ENCODE results near the gene G6PC1.
"Not testable (repeated sequence)": the region's sequence is repeated elsewhere in the genome, so short reads cannot be mapped to it uniquely, and the experiment has no call there.

G6PC1 gene

GRCh38 chr17:42904110-42904469, 3.5 kb downstream of the G6PC1 start:
- DNase-seq = no peak
- Histone ChIP-seq H3K36me3 (no peaks in the 10 kb centered on the region), H3K4me3 (ENCODE audit: low read depth, low read length) (no peak overlapping the region), H3K27me3 (peaks cover 50% of the 10 kb centered on the region), H3K4me1 (no peaks in the 10 kb centered on the region), H3K9me3 (no peaks in the 10 kb centered on the region; the same call in 1 of the 2 replicates)
- TF ChIP-seq CTCF (IDR thresholded peaks at IDR 0.05; ENCODE audit: low read depth, low read length) = no peak

GRCh38 chr17:42906772-42907446, 6.3 kb downstream of the G6PC1 start:
- H3K27me3 ChIP-seq = peaks cover 58% of the 10 kb centered on the region
- no peaks in the 10 kb centered on the region for H3K36me3 ChIP-seq
- no peak overlapping the region for H3K4me3 ChIP-seq (ENCODE audit: low read depth, low read length)
- DNase-seq = no peak
- H3K4me1 ChIP-seq = no peaks in the 10 kb centered on the region
- no peak for TF ChIP-seq CTCF (IDR thresholded peaks at IDR 0.05; ENCODE audit: low read depth, low read length)
- H3K9me3 ChIP-seq = no peaks in the 10 kb centered on the region

- Histone ChIP-seq H3K4me1 (no peaks in the 10 kb centered on the region), H3K4me3 (ENCODE audit: low read depth, low read length) (no peak overlapping the region), H3K36me3 (no peaks in the 10 kb centered on the region), H3K27me3 (peaks cover 68% of the 10 kb centered on the region), H3K9me3 (no peaks in the 10 kb centered on the region)
- no peak for TF ChIP-seq CTCF (IDR thresholded peaks at IDR 0.05; ENCODE audit: low read depth, low read length)
- no peak for DNase-seq
Measured at GRCh38 chr17:42908872-42909700, 8.5 kb downstream of the G6PC1 start.

- H3K4me3 ChIP-seq (ENCODE audit: low read depth, low read length) = no peak overlapping the region
- H3K27me3 ChIP-seq = peaks cover 55% of the 10 kb centered on the region
- TF ChIP-seq CTCF (IDR thresholded peaks at IDR 0.05; ENCODE audit: low read depth, low read length) = no peak
- no peak for DNase-seq
- H3K9me3 ChIP-seq = no peaks in the 10 kb centered on the region
- no peaks in the 10 kb centered on the region for H3K36me3 ChIP-seq
- H3K4me1 ChIP-seq = no peaks in the 10 kb centered on the region
Measured at GRCh38 chr17:42913522-42913921, 12.9 kb downstream of the G6PC1 start.

- no peaks in the 10 kb centered on the region for H3K9me3 ChIP-seq
- H3K27me3 ChIP-seq = peaks cover 54% of the 10 kb centered on the region
- DNase-seq = no peak
- H3K36me3 ChIP-seq = no peaks in the 10 kb centered on the region
- H3K4me1 ChIP-seq = no peaks in the 10 kb centered on the region
- TF ChIP-seq CTCF (IDR thresholded peaks at IDR 0.05; ENCODE audit: low read depth, low read length) = no peak
- H3K4me3 ChIP-seq (ENCODE audit: low read depth, low read length) = no peak overlapping the region
Measured at GRCh38 chr17:42913981-42914617, 13.5 kb downstream of the G6PC1 start.

GRCh38 chr17:42915288-42915687, 14.7 kb downstream of the G6PC1 start:
- DNase-seq; H3K4me3 ChIP-seq (ENCODE audit: low read depth, low read length); H3K36me3 ChIP-seq; H3K4me1 ChIP-seq; H3K9me3 ChIP-seq: not testable (repeated sequence)
- H3K27me3 ChIP-seq = peaks cover 54% of the 10 kb centered on the region

GRCh38 chr17:42916388-42917235, 16.0 kb downstream of the G6PC1 start:
- peaks cover 54% of the 10 kb centered on the region for H3K27me3 ChIP-seq
- H3K9me3 ChIP-seq; H3K4me1 ChIP-seq; H3K36me3 ChIP-seq; DNase-seq; H3K4me3 ChIP-seq (ENCODE audit: low read depth, low read length): not testable (repeated sequence)
